Measurements from ENCODE around the gene ZSCAN5B. TPM values are rescaled to one million over a fixed set of nuclear protein-coding genes. Genes with fewer than 3 reads are reported as not detected.
"Not testable (repeated sequence)": the region's sequence is repeated elsewhere in the genome, so short reads cannot be mapped to it uniquely, and the experiment has no call there.

ZSCAN5B gene
- total RNA-seq, 2 donors from 2014 or later, result 1.9 TPM; not detected in 1

DNA sequence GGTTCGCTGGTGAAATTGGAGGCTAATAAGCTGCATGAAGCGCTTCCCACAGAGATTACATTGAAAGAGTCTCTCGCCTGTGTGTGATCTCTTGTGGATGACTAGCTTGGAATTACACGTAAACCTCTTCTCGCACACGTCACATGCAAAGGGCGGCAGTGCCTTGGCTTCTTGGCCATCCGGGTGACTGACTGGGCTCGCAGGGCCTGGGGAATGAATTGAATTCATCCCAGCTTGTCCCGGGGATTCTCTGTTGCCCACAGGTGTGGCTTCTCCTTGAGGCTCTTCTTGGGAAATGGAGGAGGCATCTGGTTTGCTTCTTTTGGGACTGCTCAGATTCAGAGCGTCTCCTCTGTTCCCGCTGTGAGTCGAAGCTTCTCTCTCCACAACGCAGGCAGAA lies 24.3 kb upstream of the ZSCAN5B start:
- intact Hi-C loops (cut with DNase I), result no loop called here

DNA sequence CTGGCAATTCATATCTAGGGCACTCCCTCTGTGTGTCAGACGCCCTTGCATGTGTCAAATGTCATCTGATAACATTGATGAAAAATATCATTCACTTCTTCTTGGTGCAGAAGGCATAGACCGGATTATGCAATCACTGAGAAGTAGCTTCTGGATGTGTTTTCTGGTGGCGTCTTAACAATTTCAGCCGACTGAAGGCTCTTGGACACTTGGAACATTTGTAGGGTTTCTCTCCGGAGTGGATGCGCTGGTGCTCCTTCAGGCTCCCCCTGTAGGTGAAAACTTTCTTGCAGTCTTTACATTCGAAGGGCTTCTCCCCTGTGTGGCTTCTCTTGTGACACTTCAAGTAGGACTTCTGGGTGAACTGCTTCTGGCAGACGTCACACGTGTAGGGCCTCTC lies 23.9 kb upstream of the ZSCAN5B start:
- H3K9me3 ChIP-seq; H3K27me3 ChIP-seq (replicated peaks; ENCODE audit: insufficient read depth); intact Hi-C loops (cut with DNase I); H3K4me3 ChIP-seq; DNase-seq (ENCODE audit: low spot score); H3K27ac ChIP-seq; H3K4me1 ChIP-seq (replicated peaks); H3K36me3 ChIP-seq: not testable (repeated sequence)
- 47% methylated on average over 9 of the region's 9 CpGs for WGBS

More for the DNA sequence above, 24.3 kb upstream of the ZSCAN5B start:
- Histone ChIP-seq H3K4me1 (replicated peaks) (no peaks in the 10 kb centered on the region), H3K27me3 (replicated peaks; ENCODE audit: insufficient read depth) (no peaks in the 10 kb centered on the region), H3K36me3 (no peaks in the 10 kb centered on the region), H3K27ac (no peak overlapping the region), H3K4me3 (no peak overlapping the region), H3K9me3 (no peaks in the 10 kb centered on the region)
- WGBS, result 92% methylated on average over 14 of the region's 14 CpGs
- no peak for DNase-seq (ENCODE audit: low spot score)
- TF ChIP-seq, protein P1, sequence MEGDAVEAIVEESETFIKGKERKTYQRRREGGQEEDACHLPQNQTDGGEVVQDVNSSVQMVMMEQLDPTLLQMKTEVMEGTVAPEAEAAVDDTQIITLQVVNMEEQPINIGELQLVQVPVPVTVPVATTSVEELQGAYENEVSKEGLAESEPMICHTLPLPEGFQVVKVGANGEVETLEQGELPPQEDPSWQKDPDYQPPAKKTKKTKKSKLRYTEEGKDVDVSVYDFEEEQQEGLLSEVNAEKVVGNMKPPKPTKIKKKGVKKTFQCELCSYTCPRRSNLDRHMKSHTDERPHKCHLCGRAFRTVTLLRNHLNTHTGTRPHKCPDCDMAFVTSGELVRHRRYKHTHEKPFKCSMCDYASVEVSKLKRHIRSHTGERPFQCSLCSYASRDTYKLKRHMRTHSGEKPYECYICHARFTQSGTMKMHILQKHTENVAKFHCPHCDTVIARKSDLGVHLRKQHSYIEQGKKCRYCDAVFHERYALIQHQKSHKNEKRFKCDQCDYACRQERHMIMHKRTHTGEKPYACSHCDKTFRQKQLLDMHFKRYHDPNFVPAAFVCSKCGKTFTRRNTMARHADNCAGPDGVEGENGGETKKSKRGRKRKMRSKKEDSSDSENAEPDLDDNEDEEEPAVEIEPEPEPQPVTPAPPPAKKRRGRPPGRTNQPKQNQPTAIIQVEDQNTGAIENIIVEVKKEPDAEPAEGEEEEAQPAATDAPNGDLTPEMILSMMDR (IDR thresholded peaks at IDR 0.05), result no peak
- TF ChIP-seq POLR2A (IDR thresholded peaks at IDR 0.05), result no peak
- TF ChIP-seq POLR2AphosphoS5 (IDR thresholded peaks at IDR 0.05), result no peak

DNA sequence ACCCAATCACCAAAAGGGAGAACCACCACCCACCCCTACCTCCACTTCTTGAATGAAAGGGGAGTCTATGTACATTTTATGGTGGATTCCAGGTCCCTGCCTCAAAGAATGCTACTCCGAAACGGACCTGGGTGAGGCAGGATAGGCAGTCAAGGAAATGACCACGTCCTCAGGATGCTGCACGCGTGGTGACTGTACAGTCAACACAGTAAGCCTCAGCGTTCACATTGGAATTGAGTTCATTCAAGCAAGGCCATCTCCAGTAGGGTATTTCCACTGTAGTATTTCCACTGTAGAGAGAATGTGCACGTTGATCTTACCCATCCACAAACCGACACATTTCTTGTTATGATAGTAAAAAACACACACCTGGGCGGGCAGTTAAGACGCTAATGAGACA lies 21.4 kb upstream of the ZSCAN5B start:
- H3K27me3 ChIP-seq (replicated peaks; ENCODE audit: insufficient read depth), result no peaks in the 10 kb centered on the region
- TF ChIP-seq, protein P1 (IDR thresholded peaks at IDR 0.05), result no peak
- no peak for TF ChIP-seq POLR2A (IDR thresholded peaks at IDR 0.05)
- TF ChIP-seq POLR2AphosphoS5 (IDR thresholded peaks at IDR 0.05), result no peak
- H3K4me3 ChIP-seq, result no peak overlapping the region
- intact Hi-C loops (cut with DNase I), result no loop called here
- WGBS, result 91% methylated on average over 10 of the region's 10 CpGs
- no peak overlapping the region for H3K27ac ChIP-seq
- no peaks in the 10 kb centered on the region for H3K36me3 ChIP-seq
- DNase-seq (ENCODE audit: low spot score), result no peak
- no peaks in the 10 kb centered on the region for H3K4me1 ChIP-seq (replicated peaks)
- H3K9me3 ChIP-seq, result no peaks in the 10 kb centered on the region

DNA sequence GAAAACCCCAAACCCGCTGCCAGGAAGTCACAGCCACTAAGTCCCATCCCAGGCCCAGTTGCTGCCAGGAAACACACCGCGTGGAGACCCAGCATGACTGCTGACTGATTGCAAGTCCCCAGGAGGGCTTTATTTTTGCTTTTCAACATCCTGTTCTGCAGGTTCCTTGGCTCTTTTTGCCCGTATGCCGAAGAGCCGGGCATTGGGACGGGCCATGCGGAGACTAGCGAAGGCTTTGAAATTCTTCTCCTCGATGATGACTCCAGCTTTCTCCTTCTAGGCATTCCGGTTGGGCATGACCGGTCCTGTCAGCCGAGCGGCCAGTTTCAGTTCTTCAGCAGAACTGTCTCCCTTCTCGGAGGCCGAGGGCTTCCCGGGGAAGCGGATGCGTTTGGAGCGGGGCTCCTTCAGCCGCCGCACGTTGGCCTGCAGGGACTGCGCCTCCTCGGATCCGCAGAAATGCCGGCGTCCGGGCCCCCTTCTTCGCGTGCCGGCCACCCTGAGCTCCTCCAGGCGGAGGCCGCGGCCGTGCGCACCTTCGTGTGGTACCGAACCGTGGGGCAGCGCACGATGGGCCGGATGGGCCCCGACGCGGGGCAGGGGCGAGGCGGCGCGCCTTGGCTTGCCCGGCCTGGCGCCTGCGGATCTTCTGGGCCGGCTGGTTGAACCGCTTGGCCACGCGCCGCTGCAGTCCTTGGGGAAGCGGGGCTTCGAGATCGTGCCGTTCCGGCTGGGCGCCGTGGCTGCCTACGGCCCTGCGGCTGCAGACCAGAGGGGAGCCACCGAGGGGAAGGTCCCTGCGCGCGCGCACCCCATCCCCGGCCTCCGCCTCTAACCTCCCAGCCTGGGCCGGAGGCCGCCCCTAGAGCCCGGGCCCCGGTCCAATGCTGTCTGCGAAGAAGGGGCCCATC lies 19.7 kb upstream of the ZSCAN5B start:
- H3K4me1 ChIP-seq (replicated peaks), result no peaks in the 10 kb centered on the region
- H3K9me3 ChIP-seq, result no peaks in the 10 kb centered on the region
- H3K27ac ChIP-seq, result peak overlapping the region; percentile 20 to 66
- 8% methylated on average over 63 of the region's 79 CpGs for WGBS
- peak; percentile 24 for DNase-seq (ENCODE audit: low spot score)
- intact Hi-C loops (cut with DNase I), result no loop called here
- no peaks in the 10 kb centered on the region for H3K36me3 ChIP-seq
- no peak for TF ChIP-seq POLR2AphosphoS5 (IDR thresholded peaks at IDR 0.05)
- no peak for TF ChIP-seq POLR2A (IDR thresholded peaks at IDR 0.05)
- TF ChIP-seq, protein P1 (IDR thresholded peaks at IDR 0.05), result no peak
- H3K27me3 ChIP-seq (replicated peaks; ENCODE audit: insufficient read depth), result no peaks in the 10 kb centered on the region
- H3K4me3 ChIP-seq, result peak overlapping the region; percentile 19 to 25

DNA sequence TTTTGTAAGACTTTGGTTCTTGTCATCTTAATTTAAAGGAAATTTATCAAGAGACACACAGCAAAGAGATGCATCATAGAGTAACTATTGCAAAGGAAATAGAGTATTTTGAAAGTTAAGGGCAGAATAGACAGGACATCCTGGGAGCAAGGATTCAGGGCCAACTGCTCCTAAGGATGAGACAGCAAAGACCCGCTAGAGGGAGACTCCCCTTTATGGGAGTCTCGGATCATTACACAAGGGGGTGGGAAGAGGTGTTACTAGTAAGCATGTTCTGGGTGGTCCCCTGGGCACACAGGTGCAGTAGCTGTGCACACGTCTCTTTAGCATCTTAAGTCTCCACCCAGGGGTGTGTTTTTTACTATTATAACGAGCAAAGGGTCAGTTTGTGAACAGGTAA lies 14.1 kb upstream of the ZSCAN5B start:
- Histone ChIP-seq H3K9me3 (no peaks in the 10 kb centered on the region), H3K27ac (no peak overlapping the region), H3K4me1 (replicated peaks) (no peaks in the 10 kb centered on the region), H3K36me3 (no peaks in the 10 kb centered on the region), H3K27me3 (replicated peaks; ENCODE audit: insufficient read depth) (no peaks in the 10 kb centered on the region), H3K4me3 (no peak overlapping the region)
- no peak for DNase-seq (ENCODE audit: low spot score)
- intact Hi-C loops (cut with DNase I), result no loop called here
- TF ChIP-seq, protein P1 (IDR thresholded peaks at IDR 0.05), result no peak
- no peak for TF ChIP-seq POLR2A (IDR thresholded peaks at IDR 0.05)
- TF ChIP-seq POLR2AphosphoS5 (IDR thresholded peaks at IDR 0.05), result no peak
- 42% methylated on average over 4 of the region's 4 CpGs for WGBS

DNA sequence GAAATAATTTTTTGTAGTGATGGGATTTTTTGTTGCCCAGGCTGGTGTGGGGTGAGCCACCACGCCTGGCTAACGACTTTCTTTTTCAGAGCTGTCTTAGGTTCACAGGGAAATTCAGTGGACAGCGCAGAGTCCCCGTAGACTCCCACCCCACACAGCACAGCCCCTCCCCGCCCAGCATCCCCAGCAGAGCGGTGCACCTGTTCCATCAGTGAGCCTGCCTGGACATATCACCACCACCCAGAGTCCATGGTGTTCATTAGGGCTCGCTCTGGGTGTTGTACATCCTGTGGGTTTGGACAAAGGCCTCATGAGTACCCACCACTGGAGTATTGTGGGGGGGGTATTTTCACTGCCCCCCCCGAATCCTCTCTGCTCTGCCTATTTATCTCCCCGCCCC lies 12.5 kb upstream of the ZSCAN5B start:
- 86% methylated on average over 9 of the region's 9 CpGs for WGBS
- H3K4me3 ChIP-seq; DNase-seq (ENCODE audit: low spot score); H3K27ac ChIP-seq; H3K36me3 ChIP-seq; intact Hi-C loops (cut with DNase I); H3K27me3 ChIP-seq (replicated peaks; ENCODE audit: insufficient read depth); H3K9me3 ChIP-seq; H3K4me1 ChIP-seq (replicated peaks): not testable (repeated sequence)

All from prostate gland (tissue), 2 donors.